ENCODE data around the gene SERF2.
"Not testable (repeated sequence)": the region's sequence is repeated elsewhere in the genome, so short reads cannot be mapped to it uniquely, and the experiment has no call there.

GRCh38 chr15:43825305-43825704 lies 33.2 kb downstream of the SERF2 start:
- TF ChIP-seq CTCF (IDR thresholded peaks at IDR 0.05 in 4 of 5, conservative IDR thresholded peaks at IDR 0.05 in 1 of 5); POLR2A (IDR thresholded peaks at IDR 0.05): not testable (repeated sequence)
